ENCODE measurements around the gene MEGF8.

DNA sequence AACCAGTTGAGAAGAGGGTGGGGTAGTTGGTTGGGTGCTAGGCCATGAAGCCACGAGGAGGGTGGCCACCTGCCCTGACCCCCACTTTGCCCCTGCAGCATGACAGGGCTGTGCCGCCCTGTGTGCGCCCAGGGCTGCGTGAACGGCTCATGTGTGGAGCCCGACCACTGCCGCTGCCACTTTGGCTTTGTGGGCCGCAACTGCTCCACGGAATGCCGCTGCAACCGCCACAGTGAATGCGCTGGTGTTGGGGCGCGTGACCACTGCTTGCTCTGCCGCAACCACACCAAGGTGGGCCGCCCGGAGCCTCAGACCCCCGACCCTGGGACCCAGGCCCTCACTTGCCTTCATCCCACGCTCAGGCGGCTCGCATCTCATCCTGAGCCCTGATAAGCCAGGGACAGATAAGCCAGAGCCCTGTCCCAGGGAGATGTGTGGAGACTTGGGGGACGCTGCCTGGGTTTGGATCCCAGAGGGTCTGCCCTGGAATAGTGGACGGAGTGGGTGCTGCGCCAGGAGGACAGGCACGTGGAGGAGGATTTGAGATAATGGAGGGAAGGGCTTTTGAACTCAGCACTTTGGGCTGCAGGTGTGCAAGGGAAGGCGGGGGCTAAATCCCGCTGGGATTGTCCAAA is 44.1 kb downstream of the MEGF8 start:
- TF ChIP-seq POLR2AphosphoS5 (IDR thresholded peaks at IDR 0.05; ENCODE audit: low read depth, low read length) (no peak), POLR2A (IDR thresholded peaks at IDR 0.05; ENCODE audit: low read depth, low read length) (no peak), TAF1 (IDR thresholded peaks at IDR 0.05; ENCODE audit: borderline replicate concordance, low read depth, low read length) (no peak)
